ENCODE results near the gene NUCB1. TPM values are rescaled to one million over a fixed set of nuclear protein-coding genes. Genes with fewer than 3 reads are reported as not detected.
"Not testable (repeated sequence)": the region's sequence is repeated elsewhere in the genome, so short reads cannot be mapped to it uniquely, and the experiment has no call there.

NUCB1 gene
- total RNA-seq, 1 experiment from 2014 or later: 153 TPM

DNA sequence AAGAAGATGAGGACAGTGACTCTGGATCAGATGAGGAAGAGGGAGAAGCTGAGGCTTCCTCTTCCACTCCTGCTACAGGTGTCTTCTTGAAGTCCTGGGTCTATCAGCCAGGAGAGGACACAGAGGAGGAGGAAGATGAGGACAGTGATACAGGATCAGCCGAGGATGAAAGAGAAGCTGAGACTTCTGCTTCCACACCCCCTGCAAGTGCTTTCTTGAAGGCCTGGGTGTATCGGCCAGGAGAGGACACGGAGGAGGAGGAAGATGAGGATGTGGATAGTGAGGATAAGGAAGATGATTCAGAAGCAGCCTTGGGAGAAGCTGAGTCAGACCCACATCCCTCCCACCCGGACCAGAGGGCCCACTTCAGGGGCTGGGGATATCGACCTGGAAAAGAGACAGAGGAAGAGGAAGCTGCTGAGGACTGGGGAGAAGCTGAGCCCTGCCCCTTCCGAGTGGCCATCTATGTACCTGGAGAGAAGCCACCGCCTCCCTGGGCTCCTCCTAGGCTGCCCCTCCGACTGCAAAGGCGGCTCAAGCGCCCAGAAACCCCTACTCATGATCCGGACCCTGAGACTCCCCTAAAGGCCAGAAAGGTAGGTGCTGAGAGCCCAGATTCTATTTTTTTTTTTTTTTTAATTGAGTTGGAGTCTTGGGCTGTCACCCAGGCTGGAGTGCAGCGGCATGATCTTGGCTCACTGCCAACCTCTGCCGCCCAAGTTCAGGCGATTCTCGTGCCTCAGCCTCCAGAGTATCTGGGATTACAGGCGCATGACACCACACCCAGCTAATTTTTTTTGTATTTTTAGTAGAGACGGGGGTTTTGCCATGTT is 25.6 kb upstream of the NUCB1 start:
- peaks cover 27% of the 10 kb centered on the region for H3K36me3 Mint-ChIP-seq

DNA sequence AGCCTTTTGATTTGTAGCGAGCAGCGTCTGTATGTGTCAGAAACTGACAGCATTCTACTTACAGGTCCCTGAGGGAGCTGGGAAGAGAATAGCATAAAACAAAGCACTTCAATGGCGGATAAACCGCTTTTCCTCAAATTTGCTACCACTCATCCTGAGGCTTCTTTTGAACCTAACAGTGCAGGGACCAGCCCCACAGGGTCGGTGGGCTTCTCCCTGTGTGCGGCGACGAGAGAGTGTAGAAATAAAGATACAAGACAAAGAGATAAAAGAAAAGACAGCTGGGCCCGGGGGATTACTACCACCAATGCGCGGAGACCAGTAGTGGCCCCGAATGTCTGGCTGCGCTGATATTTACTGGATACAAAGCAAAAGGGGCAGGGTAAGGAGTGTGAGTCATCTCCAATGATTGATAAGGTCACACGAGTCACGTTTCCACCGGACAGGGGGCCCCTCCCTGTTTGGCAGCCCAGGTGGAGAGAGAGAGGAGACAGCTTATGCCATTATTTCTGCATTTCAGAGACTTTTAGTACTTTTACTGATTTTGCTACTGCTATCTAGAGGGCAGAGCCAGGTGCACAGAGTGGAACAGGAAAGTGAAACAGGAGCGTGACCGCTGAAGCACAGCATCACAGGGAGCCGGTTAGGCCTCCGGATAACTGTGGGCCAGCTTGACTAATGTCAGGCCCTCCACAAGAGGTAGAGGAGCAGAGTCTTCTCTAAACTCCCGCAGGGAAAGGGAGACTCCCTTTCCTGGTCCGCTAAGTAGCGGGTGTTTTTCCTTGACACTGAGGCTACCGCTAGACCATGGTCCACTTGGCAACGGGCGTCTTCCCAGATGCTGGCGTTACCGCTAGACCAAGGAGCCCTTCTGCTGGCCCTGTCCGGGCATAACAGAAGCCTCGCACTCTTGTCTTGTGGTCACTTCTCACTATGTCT is 23.8 kb upstream of the NUCB1 start:
- H3K9me3 Mint-ChIP-seq; DNase-seq (ENCODE audit: low spot score); H3K27me3 Mint-ChIP-seq (ENCODE audit: low read depth); H3K4me3 Mint-ChIP-seq; POLR2A ChIA-PET; ATAC-seq; CTCF ChIA-PET: not testable (repeated sequence)
- peaks cover 26% of the 10 kb centered on the region for H3K4me1 Mint-ChIP-seq
- peak overlapping the region; percentile 21; the same call in 1 of the 2 replicates for H3K27ac Mint-ChIP-seq
- H3K36me3 Mint-ChIP-seq: peaks cover 27% of the 10 kb centered on the region

More for the DNA sequence above, 25.6 kb upstream of the NUCB1 start:
- no peak for DNase-seq (ENCODE audit: low spot score)
- Mint-ChIP-seq H3K27me3 (ENCODE audit: low read depth) (no peaks in the 10 kb centered on the region), H3K4me1 (peaks cover 18% of the 10 kb centered on the region), H3K27ac (no peak overlapping the region), H3K9me3 (no peaks in the 10 kb centered on the region), H3K4me3 (peak overlapping the region; percentile 24; the same call in 1 of the 2 replicates)
- POLR2A ChIA-PET: interaction anchor here (2.5 to 3.3 kb wide), 2 partner anchors 11 to 22 kb away, joined by 12 to 15 read pairs; no protein-coding TSS in a partner anchor
- TF ChIP-seq, protein P1, sequence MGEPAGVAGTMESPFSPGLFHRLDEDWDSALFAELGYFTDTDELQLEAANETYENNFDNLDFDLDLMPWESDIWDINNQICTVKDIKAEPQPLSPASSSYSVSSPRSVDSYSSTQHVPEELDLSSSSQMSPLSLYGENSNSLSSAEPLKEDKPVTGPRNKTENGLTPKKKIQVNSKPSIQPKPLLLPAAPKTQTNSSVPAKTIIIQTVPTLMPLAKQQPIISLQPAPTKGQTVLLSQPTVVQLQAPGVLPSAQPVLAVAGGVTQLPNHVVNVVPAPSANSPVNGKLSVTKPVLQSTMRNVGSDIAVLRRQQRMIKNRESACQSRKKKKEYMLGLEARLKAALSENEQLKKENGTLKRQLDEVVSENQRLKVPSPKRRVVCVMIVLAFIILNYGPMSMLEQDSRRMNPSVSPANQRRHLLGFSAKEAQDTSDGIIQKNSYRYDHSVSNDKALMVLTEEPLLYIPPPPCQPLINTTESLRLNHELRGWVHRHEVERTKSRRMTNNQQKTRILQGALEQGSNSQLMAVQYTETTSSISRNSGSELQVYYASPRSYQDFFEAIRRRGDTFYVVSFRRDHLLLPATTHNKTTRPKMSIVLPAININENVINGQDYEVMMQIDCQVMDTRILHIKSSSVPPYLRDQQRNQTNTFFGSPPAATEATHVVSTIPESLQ (CRISPR knock-in tag; IDR thresholded peaks at IDR 0.05): no peak
- TF ChIP-seq, protein P2, sequence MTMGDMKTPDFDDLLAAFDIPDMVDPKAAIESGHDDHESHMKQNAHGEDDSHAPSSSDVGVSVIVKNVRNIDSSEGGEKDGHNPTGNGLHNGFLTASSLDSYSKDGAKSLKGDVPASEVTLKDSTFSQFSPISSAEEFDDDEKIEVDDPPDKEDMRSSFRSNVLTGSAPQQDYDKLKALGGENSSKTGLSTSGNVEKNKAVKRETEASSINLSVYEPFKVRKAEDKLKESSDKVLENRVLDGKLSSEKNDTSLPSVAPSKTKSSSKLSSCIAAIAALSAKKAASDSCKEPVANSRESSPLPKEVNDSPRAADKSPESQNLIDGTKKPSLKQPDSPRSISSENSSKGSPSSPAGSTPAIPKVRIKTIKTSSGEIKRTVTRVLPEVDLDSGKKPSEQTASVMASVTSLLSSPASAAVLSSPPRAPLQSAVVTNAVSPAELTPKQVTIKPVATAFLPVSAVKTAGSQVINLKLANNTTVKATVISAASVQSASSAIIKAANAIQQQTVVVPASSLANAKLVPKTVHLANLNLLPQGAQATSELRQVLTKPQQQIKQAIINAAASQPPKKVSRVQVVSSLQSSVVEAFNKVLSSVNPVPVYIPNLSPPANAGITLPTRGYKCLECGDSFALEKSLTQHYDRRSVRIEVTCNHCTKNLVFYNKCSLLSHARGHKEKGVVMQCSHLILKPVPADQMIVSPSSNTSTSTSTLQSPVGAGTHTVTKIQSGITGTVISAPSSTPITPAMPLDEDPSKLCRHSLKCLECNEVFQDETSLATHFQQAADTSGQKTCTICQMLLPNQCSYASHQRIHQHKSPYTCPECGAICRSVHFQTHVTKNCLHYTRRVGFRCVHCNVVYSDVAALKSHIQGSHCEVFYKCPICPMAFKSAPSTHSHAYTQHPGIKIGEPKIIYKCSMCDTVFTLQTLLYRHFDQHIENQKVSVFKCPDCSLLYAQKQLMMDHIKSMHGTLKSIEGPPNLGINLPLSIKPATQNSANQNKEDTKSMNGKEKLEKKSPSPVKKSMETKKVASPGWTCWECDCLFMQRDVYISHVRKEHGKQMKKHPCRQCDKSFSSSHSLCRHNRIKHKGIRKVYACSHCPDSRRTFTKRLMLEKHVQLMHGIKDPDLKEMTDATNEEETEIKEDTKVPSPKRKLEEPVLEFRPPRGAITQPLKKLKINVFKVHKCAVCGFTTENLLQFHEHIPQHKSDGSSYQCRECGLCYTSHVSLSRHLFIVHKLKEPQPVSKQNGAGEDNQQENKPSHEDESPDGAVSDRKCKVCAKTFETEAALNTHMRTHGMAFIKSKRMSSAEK (CRISPR knock-in tag; IDR thresholded peaks at IDR 0.05; ENCODE audit: borderline replicate concordance): no peak
- TF ChIP-seq MYBL2 (CRISPR knock-in tag; IDR thresholded peaks at IDR 0.05): no peak
- TF ChIP-seq, protein P3, sequence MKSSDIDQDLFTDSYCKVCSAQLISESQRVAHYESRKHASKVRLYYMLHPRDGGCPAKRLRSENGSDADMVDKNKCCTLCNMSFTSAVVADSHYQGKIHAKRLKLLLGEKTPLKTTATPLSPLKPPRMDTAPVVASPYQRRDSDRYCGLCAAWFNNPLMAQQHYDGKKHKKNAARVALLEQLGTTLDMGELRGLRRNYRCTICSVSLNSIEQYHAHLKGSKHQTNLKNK (CRISPR knock-in tag; IDR thresholded peaks at IDR 0.05): no peak
- no peak for TF ChIP-seq RELA (CRISPR knock-in tag; IDR thresholded peaks at IDR 0.05; ENCODE audit: borderline replicate concordance)
- TF ChIP-seq, protein P4, sequence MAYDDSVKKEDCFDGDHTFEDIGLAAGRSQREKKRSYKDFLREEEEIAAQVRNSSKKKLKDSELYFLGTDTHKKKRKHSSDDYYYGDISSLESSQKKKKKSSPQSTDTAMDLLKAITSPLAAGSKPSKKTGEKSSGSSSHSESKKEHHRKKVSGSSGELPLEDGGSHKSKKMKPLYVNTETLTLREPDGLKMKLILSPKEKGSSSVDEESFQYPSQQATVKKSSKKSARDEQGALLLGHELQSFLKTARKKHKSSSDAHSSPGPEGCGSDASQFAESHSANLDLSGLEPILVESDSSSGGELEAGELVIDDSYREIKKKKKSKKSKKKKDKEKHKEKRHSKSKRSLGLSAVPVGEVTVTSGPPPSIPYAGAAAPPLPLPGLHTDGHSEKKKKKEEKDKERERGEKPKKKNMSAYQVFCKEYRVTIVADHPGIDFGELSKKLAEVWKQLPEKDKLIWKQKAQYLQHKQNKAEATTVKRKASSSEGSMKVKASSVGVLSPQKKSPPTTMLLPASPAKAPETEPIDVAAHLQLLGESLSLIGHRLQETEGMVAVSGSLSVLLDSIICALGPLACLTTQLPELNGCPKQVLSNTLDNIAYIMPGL (CRISPR knock-in tag; IDR thresholded peaks at IDR 0.05): no peak
- TF ChIP-seq ZNF671 (CRISPR knock-in tag; IDR thresholded peaks at IDR 0.05): no peak
- TF ChIP-seq NR3C1 (CRISPR knock-in tag; conservative IDR thresholded peaks at IDR 0.05; ENCODE audit: low read depth): no peak
- TF ChIP-seq, protein P5, sequence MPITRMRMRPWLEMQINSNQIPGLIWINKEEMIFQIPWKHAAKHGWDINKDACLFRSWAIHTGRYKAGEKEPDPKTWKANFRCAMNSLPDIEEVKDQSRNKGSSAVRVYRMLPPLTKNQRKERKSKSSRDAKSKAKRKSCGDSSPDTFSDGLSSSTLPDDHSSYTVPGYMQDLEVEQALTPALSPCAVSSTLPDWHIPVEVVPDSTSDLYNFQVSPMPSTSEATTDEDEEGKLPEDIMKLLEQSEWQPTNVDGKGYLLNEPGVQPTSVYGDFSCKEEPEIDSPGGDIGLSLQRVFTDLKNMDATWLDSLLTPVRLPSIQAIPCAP (CRISPR knock-in tag; IDR thresholded peaks at IDR 0.05): no peak
- no peak for TF ChIP-seq TEAD4 (CRISPR knock-in tag; IDR thresholded peaks at IDR 0.05)
- TF ChIP-seq, protein P6, sequence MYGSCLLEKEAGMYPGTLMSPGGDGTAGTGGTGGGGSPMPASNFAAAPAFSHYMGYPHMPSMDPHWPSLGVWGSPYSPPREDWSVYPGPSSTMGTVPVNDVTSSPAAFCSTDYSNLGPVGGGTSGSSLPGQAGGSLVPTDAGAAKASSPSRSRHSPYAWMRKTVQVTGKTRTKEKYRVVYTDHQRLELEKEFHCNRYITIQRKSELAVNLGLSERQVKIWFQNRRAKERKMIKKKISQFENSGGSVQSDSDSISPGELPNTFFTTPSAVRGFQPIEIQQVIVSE (CRISPR knock-in tag; IDR thresholded peaks at IDR 0.05; ENCODE audit: borderline replicate concordance): no peak
- no peak for ATAC-seq
- CTCF ChIA-PET: interaction anchor here (0.5 to 1.5 kb wide), 4 partner anchors 25 to 30 kb away, joined by 3 to 4 read pairs (median 3); no protein-coding TSS in a partner anchor

All from WTC11 (cell line).